BE2C (cell line): ENCODE results near the gene SHD.

Experiments used
- DNase-seq: peaks from one replicate; pipeline ENCODE4 v3.0.0-alpha.2; 2020
- H3K27me3 ChIP-seq: fragments of 250-450 bp; sonication (Bioruptor Pico); 2 replicates; pipeline ENCODE4 v1.5.1; 2020; ENCODE audit warnings: mild to moderate bottlenecking
- H3K36me3 ChIP-seq: fragments of 250-450 bp; sonication (Bioruptor Pico); 2 replicates; pipeline ENCODE4 v1.5.1; 2020; ENCODE audit warnings: mild to moderate bottlenecking
- H3K4me1 ChIP-seq: fragments of 250-450 bp; sonication (Bioruptor Pico); 2 replicates; pipeline ENCODE4 v1.5.1; 2020
- H3K4me3 ChIP-seq: 2 replicates; pipeline ENCODE4 v1.5.1; 2011; ENCODE audit warnings: low read depth, low read length
- H3K9me3 ChIP-seq: fragments of 250-450 bp; sonication (Bioruptor Pico); 2 replicates; pipeline ENCODE4 v1.5.1; 2020
- CTCF ChIP-seq: IDR thresholded peaks from 2 replicates; pipeline ENCODE4 v1.5.1; 2012; ENCODE audit warnings: mild to moderate bottlenecking, low read depth, low read length

The SHD gene

GRCh38 chr19:4313847-4314490 lies 34.9 kb downstream of the SHD start:
- Histone ChIP-seq H3K27me3 (no peaks in the 10 kb centered on the region), H3K4me3 (no peak overlapping the region), H3K9me3 (no peaks in the 10 kb centered on the region), H3K36me3 (peaks cover 51% of the 10 kb centered on the region), H3K4me1 (no peaks in the 10 kb centered on the region)
- DNase-seq, result no peak
- no peak for TF ChIP-seq CTCF

- Histone ChIP-seq H3K9me3 (no peaks in the 10 kb centered on the region), H3K36me3 (peaks cover 26% of the 10 kb centered on the region), H3K27me3 (no peaks in the 10 kb centered on the region), H3K4me1 (no peaks in the 10 kb centered on the region), H3K4me3 (no peak overlapping the region)
- no peak for DNase-seq
- TF ChIP-seq CTCF, result no peak
Observed at GRCh38 chr19:4316956-4317355, 37.9 kb downstream of the SHD start.

- no peak overlapping the region for H3K4me3 ChIP-seq
- no peak for DNase-seq
- no peak for TF ChIP-seq CTCF
Observed at GRCh38 chr19:4318460-4318859, 39.4 kb downstream of the SHD start.

GRCh38 chr19:4319067-4319718 lies 40.1 kb downstream of the SHD start:
- Histone ChIP-seq H3K27me3 (no peaks in the 10 kb centered on the region), H3K4me3 (no peak overlapping the region), H3K4me1 (no peaks in the 10 kb centered on the region), H3K36me3 (peaks cover 22% of the 10 kb centered on the region), H3K9me3 (no peaks in the 10 kb centered on the region)
- no peak for DNase-seq
- TF ChIP-seq CTCF, result no peak

More at GRCh38 chr19:4318460-4318859, 39.4 kb downstream of the SHD start:
- no peaks in the 10 kb centered on the region for H3K9me3 ChIP-seq
- H3K4me1 ChIP-seq, result no peaks in the 10 kb centered on the region
- H3K36me3 ChIP-seq, result peaks cover 22% of the 10 kb centered on the region
- no peaks in the 10 kb centered on the region for H3K27me3 ChIP-seq

- Histone ChIP-seq H3K9me3 (no peaks in the 10 kb centered on the region), H3K4me3 (no peak overlapping the region), H3K4me1 (no peaks in the 10 kb centered on the region), H3K36me3 (peaks cover 16% of the 10 kb centered on the region), H3K27me3 (no peaks in the 10 kb centered on the region)
- DNase-seq, result no peak
- no peak for TF ChIP-seq CTCF
Observed at GRCh38 chr19:4320419-4320818, 41.4 kb downstream of the SHD start.

- no peak for TF ChIP-seq CTCF
- Histone ChIP-seq H3K4me1 (peaks cover 2% of the 10 kb centered on the region), H3K4me3 (no peak overlapping the region), H3K27me3 (no peaks in the 10 kb centered on the region), H3K36me3 (peaks cover 1% of the 10 kb centered on the region), H3K9me3 (no peaks in the 10 kb centered on the region)
- no peak for DNase-seq
Observed at GRCh38 chr19:4322942-4323665, 44.0 kb downstream of the SHD start.
